ENCODE measurements around the gene TMEM14C. TPM values are rescaled to one million over a fixed set of nuclear protein-coding genes. Genes with fewer than 3 reads are reported as not detected.

TMEM14C gene
- polyA plus RNA-seq, 4 donors = 167 to 184 (median 176) TPM

DNA sequence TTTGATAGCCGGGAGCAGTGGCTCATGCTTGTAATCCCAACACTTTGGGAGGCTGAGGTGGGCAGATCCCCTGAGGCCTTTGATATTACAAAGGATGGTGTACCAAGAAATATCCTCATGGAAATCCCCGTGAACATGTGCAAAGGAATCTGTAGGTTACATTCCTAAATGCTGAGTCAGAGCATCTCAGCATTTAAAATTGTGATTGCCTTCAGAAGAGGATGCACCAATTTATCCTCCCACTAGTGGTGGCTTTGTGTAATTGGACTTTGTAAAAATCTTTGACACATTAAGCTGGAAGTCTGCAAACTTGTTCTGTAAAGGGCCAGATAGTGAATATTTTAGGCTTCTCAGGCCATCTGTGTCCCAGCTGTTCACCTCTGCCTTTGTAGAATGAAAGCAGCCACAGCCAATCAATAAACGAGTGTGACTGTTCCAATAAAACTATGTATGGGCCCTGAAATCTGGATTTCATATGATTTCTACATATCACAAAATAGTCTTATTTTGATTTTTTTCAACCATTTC lies 36.5 kb downstream of the TMEM14C start:
- DNase-seq (ENCODE audit: low read depth in 4 of 4, low spot score in 3 of 4) = no peak

DNA sequence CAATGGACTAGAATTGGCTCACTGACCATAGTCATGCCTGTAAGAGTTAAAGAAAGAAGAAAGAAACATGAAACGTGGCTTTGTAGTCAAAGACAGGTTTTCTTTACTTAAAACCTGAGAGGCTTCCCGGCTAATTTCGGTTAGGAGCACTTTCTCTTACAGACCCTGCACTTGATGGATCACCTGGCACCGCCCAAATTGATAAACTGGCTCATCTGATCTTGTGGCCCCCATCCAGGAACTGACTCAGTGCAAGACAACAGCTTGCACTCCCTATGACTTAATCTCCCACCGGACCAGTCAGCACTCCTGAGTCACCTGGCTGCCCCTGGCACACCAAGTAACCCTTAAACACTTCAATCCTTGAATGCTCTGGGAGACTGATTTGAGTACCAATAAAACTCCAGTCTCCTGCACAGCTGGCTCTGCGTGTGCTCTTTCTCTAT lies 37.0 kb downstream of the TMEM14C start:
- DNase-seq (ENCODE audit: low read depth in 4 of 4, low spot score in 3 of 4) = no peak

GRCh38 chr6:10763006-10763405 lies 40.1 kb downstream of the TMEM14C start:
- no peak for DNase-seq (ENCODE audit: low read depth in 4 of 4, low spot score in 3 of 4)

DNA sequence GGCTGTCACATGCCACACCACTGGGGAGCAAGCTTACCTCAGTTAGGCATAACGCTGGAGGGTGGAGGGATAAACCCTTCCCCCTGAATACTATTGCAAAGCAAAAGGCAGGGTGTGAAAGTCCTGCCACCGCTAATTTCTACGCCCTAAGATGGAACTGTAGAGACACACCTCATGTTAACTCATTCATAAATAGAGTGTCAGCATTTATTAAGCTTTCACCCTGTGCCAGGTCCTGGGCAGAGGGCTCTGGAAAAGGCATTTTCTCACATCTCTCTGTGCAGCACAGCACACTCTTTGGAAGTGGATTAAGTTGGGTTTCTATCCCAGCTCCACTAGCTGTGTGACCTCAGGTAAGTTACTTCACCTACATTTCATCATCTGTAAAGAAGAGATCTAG lies 46.5 kb downstream of the TMEM14C start:
- no peak for DNase-seq (ENCODE audit: low read depth in 4 of 4, low spot score in 3 of 4)

DNA sequence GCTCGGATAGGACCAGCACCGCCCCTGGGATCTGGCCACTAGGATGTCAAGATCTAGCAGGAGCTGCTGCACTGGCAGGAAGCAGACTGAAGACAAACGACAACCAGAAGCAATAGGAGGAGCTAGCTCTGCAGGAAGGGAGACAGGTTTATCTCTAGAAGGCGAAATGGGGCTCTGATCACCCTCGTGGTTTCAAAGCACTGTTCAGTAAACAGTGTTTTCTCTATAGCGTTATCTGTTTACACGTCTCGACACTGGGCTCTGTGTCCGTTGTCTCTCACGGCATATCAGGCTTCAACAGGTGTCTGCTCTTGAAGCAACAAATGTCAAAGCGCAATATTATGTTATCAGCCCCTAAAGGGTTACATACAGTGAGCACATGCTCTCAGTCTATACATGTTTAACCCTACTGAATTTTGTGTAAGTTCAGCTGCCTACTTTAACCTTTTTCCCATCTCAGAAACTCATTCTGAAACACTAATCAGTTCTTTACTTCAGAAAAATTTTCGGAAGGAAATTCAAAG lies 48.6 kb downstream of the TMEM14C start:
- DNase-seq (ENCODE audit: low read depth in 4 of 4, low spot score in 3 of 4) = no peak

GRCh38 chr6:10778230-10778629 lies 55.4 kb downstream of the TMEM14C start:
- DNase-seq (ENCODE audit: low read depth in 4 of 4, low spot score in 3 of 4) = no peak

DNA sequence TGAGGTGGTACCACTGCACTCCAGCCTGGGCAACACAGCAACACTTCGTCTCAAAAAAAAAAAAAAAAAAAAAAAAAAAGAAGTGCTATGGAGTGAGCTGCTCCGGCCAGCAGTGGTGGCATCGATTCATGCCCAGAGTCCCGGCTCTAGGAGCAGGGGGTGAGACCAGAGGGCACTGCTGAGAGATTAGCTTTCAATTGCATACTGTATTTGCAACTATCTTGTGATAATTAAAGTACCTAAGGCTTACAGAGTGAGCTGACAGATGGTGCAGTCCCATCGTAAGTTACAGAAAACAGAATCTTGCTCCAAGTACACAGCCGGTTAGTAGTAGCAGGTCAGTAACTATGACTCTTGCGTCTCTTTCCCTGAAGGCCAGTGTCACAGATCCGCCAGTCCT lies 56.2 kb downstream of the TMEM14C start:
- DNase-seq (ENCODE audit: low read depth in 4 of 4, low spot score in 3 of 4) = no peak

Other genes starting within 250 kb of the TMEM14C start
- 10 to 100 TPM; 14.3 to 18.3 (median 17.0) TPM for gene GCNT2, start 201.7 kb upstream of the TMEM14C start, polyA plus RNA-seq (ENCODE audit: insufficient read length in 4 of 4)
- gene C6orf52, start 28.5 kb upstream of the TMEM14C start, polyA plus RNA-seq (ENCODE audit: insufficient read length in 4 of 4) = 1 to 10 TPM; 2.5 to 5.9 (median 4.4) TPM
- gene PAK1IP1, start 28.1 kb upstream of the TMEM14C start, polyA plus RNA-seq (ENCODE audit: insufficient read length in 4 of 4) = 10 to 100 TPM; 19.7 to 24.3 (median 22.9) TPM
- 100 to 1,000 TPM in 3 of 4 donors, 10 to 100 TPM in 1; 99.9 to 111 (median 104) TPM for gene TMEM14B, start 24.7 kb downstream of the TMEM14C start, polyA plus RNA-seq (ENCODE audit: insufficient read length in 4 of 4)
- gene MAK, start 115.5 kb downstream of the TMEM14C start, polyA plus RNA-seq (ENCODE audit: insufficient read length in 4 of 4) = 1 to 10 TPM; 1.6 to 1.9 (median 1.6) TPM
- gene GCM2, start 159.0 kb downstream of the TMEM14C start, polyA plus RNA-seq (ENCODE audit: insufficient read length in 4 of 4) = under 1 TPM in 2 of 4 donors, not detected in 2; 0.06 to 0.13 TPM
- 1 to 10 TPM; 3.2 to 6.5 (median 4.2) TPM for gene SYCP2L, start 164.0 kb downstream of the TMEM14C start, polyA plus RNA-seq (ENCODE audit: insufficient read length in 4 of 4)

All from right renal pelvis (tissue), 4 donors.